ENCODE data around the gene USP40.

The USP40 gene

DNA sequence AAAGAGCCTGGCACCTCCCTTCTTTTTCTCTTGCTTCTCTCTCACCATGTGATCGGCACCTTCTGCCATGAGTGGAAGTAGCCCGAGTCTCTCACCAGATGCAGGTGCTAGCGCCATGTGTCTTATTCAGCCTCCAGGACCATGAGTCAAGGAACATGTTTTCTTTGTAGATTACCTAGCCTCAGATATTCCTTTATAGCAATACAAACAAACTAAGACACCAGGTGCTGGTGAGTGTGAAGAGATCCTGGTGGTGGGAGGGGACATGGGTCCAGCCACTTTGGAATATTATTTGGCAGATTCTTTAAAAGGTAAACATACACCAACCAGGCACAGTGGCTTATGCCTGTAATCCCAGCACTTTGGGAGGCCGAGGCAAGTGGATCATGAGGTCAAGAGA lies 5.9 kb upstream of the USP40 start:
- H3K4me3 Mint-ChIP-seq = no peak overlapping the region
- H3K36me3 Mint-ChIP-seq (ENCODE audit: low read depth) = no peaks in the 10 kb centered on the region
- no peak overlapping the region for H3K27ac Mint-ChIP-seq
- H3K4me1 Mint-ChIP-seq (ENCODE audit: low read depth) = no peaks in the 10 kb centered on the region
- H3K27me3 Mint-ChIP-seq = peaks cover 15% of the 10 kb centered on the region
- H3K9me3 Mint-ChIP-seq = no peaks in the 10 kb centered on the region

DNA sequence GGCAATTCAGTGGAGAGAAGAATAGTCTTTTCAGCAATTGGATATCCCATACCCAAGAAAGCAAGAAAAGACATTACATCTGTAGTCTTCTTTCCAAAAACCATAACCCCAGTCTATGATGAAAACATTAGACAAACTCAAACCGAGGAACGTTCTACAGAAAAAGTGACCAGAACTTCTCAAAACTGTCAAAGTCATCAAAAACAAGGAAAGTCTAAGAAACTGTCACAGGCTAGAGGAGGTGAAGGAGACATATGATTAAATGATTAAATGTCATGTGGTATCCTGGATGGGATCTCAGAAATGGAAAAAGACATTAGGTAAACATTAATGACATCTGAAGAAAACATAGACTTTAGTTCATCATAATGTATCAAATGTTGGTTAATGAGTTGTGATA lies 4.9 kb upstream of the USP40 start:
- no peaks in the 10 kb centered on the region for H3K4me1 Mint-ChIP-seq (ENCODE audit: low read depth)
- H3K4me3 Mint-ChIP-seq = no peak overlapping the region
- H3K27me3 Mint-ChIP-seq = peaks cover 15% of the 10 kb centered on the region
- no peaks in the 10 kb centered on the region for H3K36me3 Mint-ChIP-seq (ENCODE audit: low read depth)
- H3K27ac Mint-ChIP-seq = no peak overlapping the region
- H3K9me3 Mint-ChIP-seq = no peaks in the 10 kb centered on the region

DNA sequence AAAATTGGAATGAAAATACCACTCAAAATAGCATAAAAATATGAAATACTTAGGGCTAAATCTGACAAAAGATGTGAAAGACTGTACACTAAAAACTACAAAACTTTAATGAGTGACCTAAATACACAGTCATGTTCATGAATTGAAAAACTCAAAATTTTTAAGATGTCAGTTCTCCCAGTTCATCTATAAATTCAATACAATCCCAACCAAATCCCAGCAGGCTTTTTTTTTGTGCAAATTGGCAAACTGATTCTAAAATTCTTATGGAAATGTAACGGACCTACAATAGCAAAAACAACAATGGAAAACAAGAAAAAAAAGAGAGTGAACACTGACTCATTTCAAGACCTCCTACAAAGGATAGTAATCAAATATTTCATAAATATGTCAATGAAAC lies 4.4 kb upstream of the USP40 start:
- Mint-ChIP-seq H3K9me3 (no peaks in the 10 kb centered on the region), H3K4me1 (ENCODE audit: low read depth) (no peaks in the 10 kb centered on the region), H3K4me3 (no peak overlapping the region), H3K36me3 (ENCODE audit: low read depth) (no peaks in the 10 kb centered on the region), H3K27ac (no peak overlapping the region), H3K27me3 (peaks cover 15% of the 10 kb centered on the region)

DNA sequence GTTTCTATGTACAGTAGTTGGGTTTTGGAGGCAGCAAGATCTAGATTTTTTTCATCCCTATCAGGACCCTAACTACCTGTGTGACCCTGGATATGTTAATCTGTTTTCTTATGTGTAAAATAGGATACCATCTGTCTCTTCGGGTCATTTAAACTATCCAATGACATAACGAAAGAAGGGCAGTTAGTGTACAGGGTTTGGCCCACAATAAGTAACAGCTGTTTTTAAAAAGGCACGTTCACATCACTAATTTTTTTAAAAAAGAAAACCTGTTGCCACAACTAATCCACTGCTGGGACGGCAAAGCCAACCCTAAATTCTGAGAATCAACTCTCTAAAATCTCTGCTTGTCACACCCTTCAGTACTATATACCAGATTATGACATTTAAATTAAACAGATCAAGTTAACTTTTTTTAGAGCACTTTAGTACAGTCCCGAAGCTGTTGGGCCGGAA lies 869 bp downstream of the USP40 start:
- peaks cover 10% of the 10 kb centered on the region for H3K4me1 Mint-ChIP-seq (ENCODE audit: low read depth)
- peak overlapping the region; percentile 94 for H3K27ac Mint-ChIP-seq
- H3K4me3 Mint-ChIP-seq = peak overlapping the region; percentile 95
- no peaks in the 10 kb centered on the region for H3K9me3 Mint-ChIP-seq
- peaks cover 6% of the 10 kb centered on the region for H3K36me3 Mint-ChIP-seq (ENCODE audit: low read depth)
- H3K27me3 Mint-ChIP-seq = peaks cover 6% of the 10 kb centered on the region

DNA sequence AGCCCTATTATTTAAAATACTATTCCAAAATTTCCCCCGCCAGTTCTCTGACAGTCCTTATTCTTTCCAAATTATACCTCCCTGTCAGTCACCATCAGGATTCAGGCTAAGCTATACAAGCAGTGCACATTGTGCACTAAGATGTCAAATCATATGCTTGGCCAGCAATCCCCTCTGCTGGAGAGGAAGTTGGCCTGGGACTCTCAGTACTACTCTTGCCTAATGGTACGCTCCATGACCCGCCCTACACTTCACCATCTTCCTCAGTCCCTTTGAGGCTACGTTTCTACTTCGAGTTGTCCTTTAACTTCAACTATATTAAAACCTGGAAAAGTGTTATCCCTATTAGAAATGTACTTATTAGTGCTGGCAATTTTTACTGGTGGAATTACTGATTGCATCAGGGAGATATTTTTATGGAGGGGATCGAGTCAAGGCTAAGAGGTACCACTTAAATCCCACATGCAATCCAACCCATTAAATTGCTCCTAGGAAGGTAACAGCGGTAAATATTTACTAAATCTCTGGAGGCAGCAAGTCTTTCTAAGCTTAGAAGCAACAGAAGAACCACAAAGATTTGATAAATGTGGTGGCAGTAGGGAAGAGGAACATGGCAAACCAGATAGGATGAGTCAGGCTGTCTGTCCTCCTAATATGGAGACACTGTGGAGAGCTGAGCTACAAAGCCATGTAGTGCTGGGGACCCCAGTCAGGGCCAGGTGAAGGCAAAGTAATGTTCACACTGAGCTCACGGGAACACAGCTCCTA lies 2.7 kb downstream of the USP40 start:
- H3K4me3 Mint-ChIP-seq = no peak overlapping the region
- no peaks in the 10 kb centered on the region for H3K27me3 Mint-ChIP-seq
- H3K4me1 Mint-ChIP-seq (ENCODE audit: low read depth) = peaks cover 10% of the 10 kb centered on the region
- H3K36me3 Mint-ChIP-seq (ENCODE audit: low read depth) = peaks cover 17% of the 10 kb centered on the region
- H3K9me3 Mint-ChIP-seq = no peaks in the 10 kb centered on the region
- no peak overlapping the region for H3K27ac Mint-ChIP-seq

DNA sequence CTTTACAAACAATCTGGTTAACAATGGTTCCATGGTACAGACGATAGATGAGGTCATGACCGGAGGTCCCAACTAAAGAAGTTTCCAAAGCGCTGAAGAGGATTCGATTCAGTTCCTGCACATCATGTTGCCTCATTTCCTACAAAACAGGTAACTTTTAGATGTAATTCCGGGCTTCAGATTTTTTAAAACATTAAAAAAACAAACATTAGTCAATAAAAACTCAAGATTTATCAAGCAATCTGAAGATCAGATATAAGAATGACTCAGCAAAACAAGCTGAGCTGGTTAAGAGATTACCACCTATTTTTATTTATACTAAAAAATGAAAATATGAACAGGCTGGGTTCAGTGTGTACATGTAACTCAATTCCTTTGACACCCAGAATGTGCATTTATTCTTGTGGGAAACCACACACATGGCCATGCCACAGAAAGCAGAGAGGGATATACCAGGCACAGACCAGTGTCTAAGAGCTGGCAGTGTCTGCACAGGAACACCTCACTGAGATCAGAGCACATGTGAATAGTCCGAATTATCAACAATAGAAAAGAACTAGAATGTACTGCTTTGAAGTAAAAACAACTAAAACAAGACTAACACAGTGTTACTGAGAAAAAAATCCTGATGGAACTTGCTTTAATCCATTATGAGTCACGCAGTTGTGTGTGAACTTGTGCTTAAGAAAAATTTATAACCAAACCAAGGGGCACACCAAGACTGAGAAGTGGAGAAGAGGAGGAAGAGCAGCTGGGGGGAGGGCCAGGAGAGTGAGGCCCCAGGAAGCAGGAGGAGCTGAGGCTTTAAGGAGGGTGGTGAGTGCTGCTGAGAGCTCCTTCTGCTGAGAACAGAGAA lies 9.5 kb downstream of the USP40 start:
- peak overlapping the region; percentile 69 for H3K27ac Mint-ChIP-seq
- H3K27me3 Mint-ChIP-seq = no peaks in the 10 kb centered on the region
- H3K9me3 Mint-ChIP-seq = no peaks in the 10 kb centered on the region
- no peak overlapping the region for H3K4me3 Mint-ChIP-seq
- H3K4me1 Mint-ChIP-seq (ENCODE audit: low read depth) = peaks cover 17% of the 10 kb centered on the region
- peaks cover 59% of the 10 kb centered on the region for H3K36me3 Mint-ChIP-seq (ENCODE audit: low read depth)

DNA sequence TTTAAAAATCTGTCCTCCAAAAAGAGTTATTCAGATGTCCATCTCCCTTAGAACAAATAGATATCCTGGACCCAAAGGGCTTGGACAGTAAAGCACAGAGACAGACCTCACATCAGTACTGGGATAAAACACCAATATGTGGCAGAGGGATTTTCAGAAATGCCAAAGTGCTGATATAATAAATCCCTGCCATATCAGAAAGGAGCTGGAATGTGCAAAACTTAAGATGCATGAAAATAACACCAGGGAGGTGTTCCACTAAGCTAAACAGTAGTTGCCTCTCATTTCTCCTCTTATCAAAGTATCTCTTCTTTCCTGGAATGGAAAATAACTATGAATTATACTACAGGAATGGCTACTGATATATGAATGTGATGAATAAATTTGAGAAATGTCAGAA lies 13.2 kb downstream of the USP40 start:
- H3K36me3 Mint-ChIP-seq (ENCODE audit: low read depth) = peaks cover 55% of the 10 kb centered on the region
- H3K4me3 Mint-ChIP-seq = no peak overlapping the region
- peaks cover 17% of the 10 kb centered on the region for H3K4me1 Mint-ChIP-seq (ENCODE audit: low read depth)

DNA sequence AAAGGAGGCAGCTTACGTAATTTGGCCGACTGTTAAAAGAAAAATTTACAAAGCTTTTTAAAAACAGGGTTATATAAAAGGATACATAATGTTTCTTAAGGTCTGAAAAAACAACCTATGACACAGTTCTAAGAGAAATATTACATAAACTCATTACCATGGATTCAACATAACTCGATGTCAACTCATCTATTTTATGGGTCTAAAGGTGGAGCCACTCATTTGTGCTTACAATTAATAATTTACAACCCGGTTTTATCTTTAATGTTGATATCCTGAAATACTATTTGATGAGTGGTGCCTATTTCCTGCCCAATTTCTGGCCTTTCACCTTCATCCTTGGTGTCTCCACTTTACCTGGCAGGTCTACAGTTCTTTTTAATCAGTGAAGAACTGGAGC lies 15.1 kb downstream of the USP40 start:
- Mint-ChIP-seq H3K27me3 (no peaks in the 10 kb centered on the region), H3K4me1 (ENCODE audit: low read depth) (no peaks in the 10 kb centered on the region), H3K9me3 (no peaks in the 10 kb centered on the region), H3K27ac (no peak overlapping the region), H3K4me3 (no peak overlapping the region), H3K36me3 (ENCODE audit: low read depth) (peaks cover 48% of the 10 kb centered on the region)

More for the DNA sequence above, 13.2 kb downstream of the USP40 start:
- Mint-ChIP-seq H3K27ac (no peak overlapping the region), H3K9me3 (no peaks in the 10 kb centered on the region), H3K27me3 (no peaks in the 10 kb centered on the region)

DNA sequence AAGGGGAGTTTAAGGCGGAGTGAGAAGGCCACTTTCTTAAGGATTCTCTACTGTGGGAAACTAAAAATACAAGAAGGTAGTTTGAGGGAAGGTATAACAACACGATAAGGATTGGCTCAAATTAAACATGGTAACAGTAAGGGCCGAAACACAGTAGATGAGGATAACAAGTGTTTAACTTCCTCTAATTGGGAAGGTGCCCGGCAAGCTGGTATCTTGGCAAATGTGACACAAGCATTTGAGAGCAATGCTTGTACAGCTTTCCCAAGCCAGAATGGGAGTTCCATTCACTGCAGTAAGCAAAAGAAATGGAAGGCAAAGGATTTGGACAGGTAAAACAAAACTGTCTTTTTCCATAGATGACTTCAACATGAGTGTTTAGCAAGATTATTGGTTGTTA lies 19.8 kb downstream of the USP40 start:
- Mint-ChIP-seq H3K9me3 (no peaks in the 10 kb centered on the region), H3K27me3 (no peaks in the 10 kb centered on the region), H3K27ac (no peak overlapping the region), H3K4me3 (no peak overlapping the region), H3K36me3 (ENCODE audit: low read depth) (peaks cover 44% of the 10 kb centered on the region), H3K4me1 (ENCODE audit: low read depth) (no peaks in the 10 kb centered on the region)

DNA sequence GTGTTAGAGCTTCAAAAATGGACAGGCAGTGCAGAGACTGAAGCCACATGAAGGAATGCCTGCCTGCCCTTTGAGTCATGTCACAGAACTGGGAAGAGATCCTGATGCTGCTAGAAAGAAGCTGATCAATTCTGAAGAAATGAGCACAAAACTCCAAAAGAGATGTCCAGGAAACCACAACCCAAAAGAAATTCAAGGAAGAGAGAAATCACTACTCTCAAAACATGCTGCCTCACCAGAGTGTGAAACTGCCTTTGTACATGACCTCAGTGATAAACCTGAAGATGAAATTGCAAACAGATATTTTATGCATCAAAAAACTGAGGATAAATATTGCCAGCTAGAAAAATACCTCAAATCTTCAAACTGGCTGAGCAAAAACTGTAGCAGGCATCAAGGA lies 20.5 kb downstream of the USP40 start:
- no peaks in the 10 kb centered on the region for H3K9me3 Mint-ChIP-seq
- H3K27me3 Mint-ChIP-seq = no peaks in the 10 kb centered on the region
- H3K4me3 Mint-ChIP-seq = no peak overlapping the region
- H3K27ac Mint-ChIP-seq = no peak overlapping the region
- no peaks in the 10 kb centered on the region for H3K4me1 Mint-ChIP-seq (ENCODE audit: low read depth)
- H3K36me3 Mint-ChIP-seq (ENCODE audit: low read depth) = peaks cover 45% of the 10 kb centered on the region

DNA sequence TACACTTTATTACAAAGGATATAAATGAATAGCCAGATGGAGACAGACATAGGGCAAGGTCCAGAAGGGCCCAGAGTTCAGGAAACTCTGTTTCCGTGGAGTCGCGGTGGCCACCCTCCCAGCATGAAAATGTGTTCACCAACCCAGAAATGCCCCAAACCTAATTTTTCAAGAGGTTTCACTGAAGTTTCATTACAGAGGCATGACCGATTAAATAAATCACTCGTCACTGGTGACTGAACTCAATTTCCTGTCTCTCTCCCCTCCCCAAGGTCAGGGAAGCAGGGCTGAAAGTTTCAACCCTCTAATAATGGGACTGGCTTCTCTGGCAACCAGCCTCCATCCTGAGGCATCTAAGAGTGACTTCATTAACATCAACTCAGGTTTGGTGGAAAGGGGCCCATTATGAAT lies 22.4 kb downstream of the USP40 start:
- Mint-ChIP-seq H3K27me3 (no peaks in the 10 kb centered on the region), H3K4me3 (no peak overlapping the region), H3K36me3 (ENCODE audit: low read depth) (peaks cover 50% of the 10 kb centered on the region), H3K9me3 (no peaks in the 10 kb centered on the region), H3K4me1 (ENCODE audit: low read depth) (no peaks in the 10 kb centered on the region), H3K27ac (no peak overlapping the region)

DNA sequence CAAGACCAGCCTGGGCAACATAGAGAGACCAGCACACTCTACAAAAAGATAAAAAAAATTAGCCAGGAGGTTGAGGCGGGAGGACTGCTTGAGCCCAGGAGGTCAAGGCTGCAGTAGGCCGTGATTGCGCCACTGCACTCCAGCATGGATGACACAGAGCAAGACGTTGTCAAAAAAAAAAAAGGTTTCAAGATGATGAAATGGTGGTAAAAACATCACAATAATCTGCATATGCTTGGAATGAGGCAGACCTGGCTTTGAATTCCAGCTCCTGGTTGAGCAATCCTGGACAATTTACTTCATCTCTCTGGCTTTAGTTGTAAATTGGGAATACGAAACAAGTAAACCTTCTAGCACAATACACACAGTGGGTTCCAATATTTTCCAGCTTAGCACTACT lies 24.1 kb downstream of the USP40 start:
- Mint-ChIP-seq H3K4me1 (ENCODE audit: low read depth) (no peaks in the 10 kb centered on the region), H3K4me3 (no peak overlapping the region), H3K36me3 (ENCODE audit: low read depth) (peaks cover 54% of the 10 kb centered on the region), H3K9me3 (no peaks in the 10 kb centered on the region), H3K27me3 (no peaks in the 10 kb centered on the region), H3K27ac (no peak overlapping the region)

DNA sequence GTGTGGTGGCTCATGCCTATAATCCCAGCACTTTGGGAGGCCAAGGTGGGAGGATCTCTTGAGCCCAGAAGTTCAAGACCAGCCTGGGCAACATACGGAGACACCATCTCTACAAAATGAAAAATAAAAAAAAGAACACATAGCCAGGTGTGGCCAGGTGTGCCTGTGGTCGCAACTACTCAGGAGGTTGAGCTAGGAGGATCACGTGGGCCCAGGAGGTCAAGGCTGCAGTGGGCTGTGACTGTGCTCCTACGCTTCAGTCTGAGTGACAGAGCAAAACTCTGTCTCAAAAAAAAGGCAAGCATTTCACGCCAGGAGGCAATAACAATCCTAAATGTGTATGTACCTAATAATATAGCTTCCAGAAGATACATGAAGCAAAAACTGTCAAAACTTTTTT lies 27.8 kb downstream of the USP40 start:
- Mint-ChIP-seq H3K36me3 (ENCODE audit: low read depth) (peaks cover 52% of the 10 kb centered on the region), H3K27me3 (no peaks in the 10 kb centered on the region), H3K4me3 (no peak overlapping the region), H3K4me1 (ENCODE audit: low read depth) (no peaks in the 10 kb centered on the region), H3K27ac (no peak overlapping the region), H3K9me3 (no peaks in the 10 kb centered on the region)

DNA sequence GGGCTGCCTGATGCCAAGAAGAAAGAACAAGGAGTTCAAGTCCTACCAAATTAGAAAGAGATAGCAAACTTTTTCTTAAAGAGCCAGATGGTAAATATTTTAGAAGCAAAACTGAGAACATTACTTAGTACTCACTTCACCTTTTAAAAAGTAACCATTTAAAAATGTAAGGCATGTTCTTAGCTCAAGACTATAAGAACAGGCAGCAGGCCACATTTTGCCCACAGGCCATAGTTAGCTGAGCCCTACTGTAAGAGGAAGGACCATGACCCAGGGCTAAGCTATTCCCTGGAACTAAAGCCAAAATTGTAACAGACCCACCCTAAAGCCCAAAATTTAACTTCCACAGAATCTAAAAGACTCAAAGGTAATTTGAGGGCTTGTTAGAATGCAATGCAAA lies 31.3 kb downstream of the USP40 start:
- Mint-ChIP-seq H3K4me3 (no peak overlapping the region), H3K9me3 (no peaks in the 10 kb centered on the region), H3K4me1 (ENCODE audit: low read depth) (no peaks in the 10 kb centered on the region), H3K27me3 (no peaks in the 10 kb centered on the region), H3K36me3 (ENCODE audit: low read depth) (peaks cover 38% of the 10 kb centered on the region), H3K27ac (no peak overlapping the region)

DNA sequence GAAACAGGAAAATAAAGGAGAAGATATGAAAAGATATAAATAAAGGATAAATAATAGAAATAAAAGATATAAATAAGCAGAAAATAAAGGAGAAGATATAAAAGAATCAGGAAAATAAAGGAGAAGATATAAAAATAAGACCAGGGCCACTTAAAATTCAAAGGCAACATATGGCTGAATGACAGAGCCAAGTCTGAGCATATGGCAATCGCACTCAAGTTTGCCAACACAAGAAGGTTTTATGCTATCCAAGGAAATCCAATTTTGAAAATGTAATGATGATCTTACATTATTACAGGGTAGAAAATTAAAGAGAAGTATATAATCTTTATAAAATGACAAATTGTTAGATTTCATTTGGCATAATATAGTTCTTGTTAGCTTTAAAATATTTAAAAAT lies 33.6 kb downstream of the USP40 start:
- peaks cover 36% of the 10 kb centered on the region for H3K36me3 Mint-ChIP-seq (ENCODE audit: low read depth)
- H3K4me3 Mint-ChIP-seq = no peak overlapping the region
- no peaks in the 10 kb centered on the region for H3K27me3 Mint-ChIP-seq
- H3K4me1 Mint-ChIP-seq (ENCODE audit: low read depth) = no peaks in the 10 kb centered on the region
- no peaks in the 10 kb centered on the region for H3K9me3 Mint-ChIP-seq
- H3K27ac Mint-ChIP-seq = no peak overlapping the region

All from stimulated activated naive CD8-positive, alpha-beta T cell treated with anti-CD3 and anti-CD28 coated beads, Interleukin-15, Interleukin-2, amounts not matched to agents 100 ng/mL and 50 ng/mL, for 24 hours (primary cell).